Common myeloid progenitor, CD34-positive (primary cell): ENCODE measurements around the gene RASSF3.
"Not testable (repeated sequence)": the region's sequence is repeated elsewhere in the genome, so short reads cannot be mapped to it uniquely, and the experiment has no call there.

Source experiments
- CTCF ChIA-PET: fragments of 350-600 bp; sonication (Branson Sonifier 250); formaldehyde crosslinking; loops from one replicate; lab custom pipeline; 2021; ENCODE audit warnings: antibody characterized with exemption; lab: Charles Lee
- POLR2A ChIA-PET: fragments of 350-600 bp; sonication (Branson Sonifier 250); formaldehyde crosslinking; loops from one replicate; lab custom pipeline; 2021; ENCODE audit warnings: antibody characterized with exemption; lab: Charles Lee
- DNase-seq, 3 donors: peaks; one replicate each; pipeline versions ENCODE4 v3.0.0 to v3.0.0-alpha.2; 2013
- H3K27ac ChIP-seq, 2 experiments: 1 replicate in 1 of 2; 2 replicates in 1 of 2; pipeline ENCODE4 v1.7.0; 2013; ENCODE audit warnings: inconsistent platforms in 2 of 2, low read length in 2 of 2, mild to moderate bottlenecking in 2 of 2, low read depth in 1 of 2, moderate library complexity in 1 of 2; ENCODE audit not compliant: severe bottlenecking in 2 of 2, insufficient read depth in 1 of 2, poor library complexity in 1 of 2
- H3K27me3 ChIP-seq, 5 experiments: replicated peaks in 2 of 5; 1 replicate in 3 of 5; 2 replicates in 2 of 5; pipeline versions ENCODE4 v1.6.1 to v1.7.0; 2013; ENCODE audit warnings: low read length in 4 of 5, mild to moderate bottlenecking in 2 of 5, moderate library complexity in 2 of 5, inconsistent platforms in 1 of 5; ENCODE audit not compliant: insufficient read depth in 5 of 5, control insufficient read depth in 4 of 5
- H3K36me3 ChIP-seq, 4 experiments: 1 replicate in 2 of 4; 2 replicates in 2 of 4; pipeline versions ENCODE4 v1.6.1 to v1.7.0; 2013; ENCODE audit warnings: low read length in 3 of 4, control low read depth in 1 of 4, mild to moderate bottlenecking in 1 of 4; ENCODE audit not compliant: control insufficient read depth in 4 of 4, insufficient read depth in 4 of 4
- H3K4me1 ChIP-seq, 4 experiments: 1 replicate in 3 of 4; 2 replicates in 1 of 4; pipeline versions ENCODE4 v1.6.1 to v1.7.1; 2013; ENCODE audit warnings: low read length in 3 of 4, mild to moderate bottlenecking in 3 of 4, control low read depth in 1 of 4, inconsistent platforms in 1 of 4, moderate library complexity in 1 of 4; ENCODE audit not compliant: control insufficient read depth in 4 of 4, insufficient read depth in 4 of 4; ENCODE audit errors: control extremely low read depth in 1 of 4
- H3K4me3 ChIP-seq, 7 experiments: 1 replicate in 4 of 7; 2 replicates in 3 of 7; pipeline versions ENCODE4 v1.5.1 to v1.7.0; 2013; ENCODE audit warnings: mild to moderate bottlenecking in 7 of 7, low read length in 6 of 7, moderate library complexity in 6 of 7, inconsistent platforms in 2 of 7, low read depth in 2 of 7, control low read depth in 1 of 7; ENCODE audit not compliant: insufficient read depth in 4 of 7, control insufficient read depth in 1 of 7; ENCODE audit errors: extremely low read depth in 1 of 7
- H3K9me3 ChIP-seq, 5 experiments: 1 replicate in 4 of 5; 2 replicates in 1 of 5; pipeline versions ENCODE4 v1.6.1 to v1.7.1; 2013; ENCODE audit warnings: low read length in 4 of 5, mild to moderate bottlenecking in 2 of 5, inconsistent platforms in 1 of 5, low read depth in 1 of 5, moderate library complexity in 1 of 5; ENCODE audit not compliant: control insufficient read depth in 4 of 5, insufficient read depth in 2 of 5; ENCODE audit errors: control extremely low read depth in 1 of 5
- WGBS: methylation state at CpG from one replicate; pipeline ENCODE4 v1.1.5; 2013; ENCODE audit not compliant: insufficient coverage; 5-methylcytosine and 5-hydroxymethylcytosine counted together

RASSF3 gene

DNA sequence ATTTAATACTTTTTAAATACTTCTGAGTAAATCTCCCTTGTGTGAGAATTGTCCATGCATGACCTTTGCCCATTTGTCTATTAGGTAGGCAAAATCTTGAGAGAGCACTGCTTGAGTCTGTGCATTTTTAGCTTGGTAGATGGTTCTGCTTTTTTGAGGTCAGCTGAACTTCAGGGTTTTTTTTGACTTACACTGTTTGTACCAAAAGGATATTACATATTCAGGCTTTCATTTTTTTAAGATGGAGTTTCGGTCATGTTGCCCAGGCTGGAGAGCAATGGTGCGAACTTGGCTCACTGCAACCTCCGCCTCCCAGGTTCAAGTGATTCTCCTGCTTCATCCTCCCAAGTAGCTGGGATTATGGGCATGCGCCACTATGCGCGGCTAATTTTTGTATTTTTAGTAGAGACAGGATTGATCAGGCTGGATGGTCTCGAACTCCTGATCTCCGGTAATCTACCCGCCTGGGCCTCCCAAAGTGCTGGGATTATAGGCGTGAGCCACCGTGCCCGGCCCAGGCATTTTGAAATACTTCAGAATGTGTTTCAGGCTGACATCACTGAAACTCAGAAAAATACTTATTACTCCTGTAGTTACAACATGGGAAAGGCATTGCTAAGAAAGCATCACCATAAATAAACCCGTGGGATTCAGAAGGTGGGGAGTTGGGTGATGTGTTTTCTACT, 11.1 kb downstream of the RASSF3 start:
- peak overlapping the region; percentile 18 to 61 for H3K27ac ChIP-seq
- 85% methylated on average over 10 of the region's 13 CpGs for WGBS
- peaks cover 0 to 6% (median 0%) of the 10 kb centered on the region in 4 experiments for H3K36me3 ChIP-seq
- no peaks in the 10 kb centered on the region for H3K27me3 ChIP-seq
- POLR2A ChIA-PET, result interaction anchor here (1.0 kb wide), 1 partner anchor 48 kb away, joined by 3 read pairs; no protein-coding TSS in a partner anchor
- peak overlapping the region in 2 of 7 experiments; percentile 42 to 54 for H3K4me3 ChIP-seq
- H3K4me1 ChIP-seq, result peaks cover 34 to 78% (median 48%) of the 10 kb centered on the region in 4 experiments
- CTCF ChIA-PET, result interaction anchor here (0.6 to 1.3 kb wide), 2 partner anchors 9 to 72 kb away, joined by 3 read pairs; no protein-coding TSS in a partner anchor
- peak in 2 of 3 donors; percentile 82 to 87 for DNase-seq
- H3K9me3 ChIP-seq, result no peaks in the 10 kb centered on the region

GRCh38 chr12:64624035-64624434, 13.7 kb downstream of the RASSF3 start:
- peak overlapping the region in 1 of 2 experiments; percentile 93 for H3K27ac ChIP-seq
- ChIA-PET CTCF (interaction anchor here (1.0 to 1.7 kb wide), 5 partner anchors 9 to 74 kb away, joined by 3 to 6 read pairs (median 4); no protein-coding TSS in a partner anchor), POLR2A (no interaction called here)
- DNase-seq, result no peak
- H3K4me1 ChIP-seq, result peaks cover 32 to 73% (median 42%) of the 10 kb centered on the region in 4 experiments
- H3K4me3 ChIP-seq, result no peak overlapping the region
- no CpG with 5 or more reads among the region's 4 CpGs for WGBS
- no peaks in the 10 kb centered on the region for H3K36me3 ChIP-seq
- H3K27me3 ChIP-seq, result no peaks in the 10 kb centered on the region
- no peaks in the 10 kb centered on the region for H3K9me3 ChIP-seq

DNA sequence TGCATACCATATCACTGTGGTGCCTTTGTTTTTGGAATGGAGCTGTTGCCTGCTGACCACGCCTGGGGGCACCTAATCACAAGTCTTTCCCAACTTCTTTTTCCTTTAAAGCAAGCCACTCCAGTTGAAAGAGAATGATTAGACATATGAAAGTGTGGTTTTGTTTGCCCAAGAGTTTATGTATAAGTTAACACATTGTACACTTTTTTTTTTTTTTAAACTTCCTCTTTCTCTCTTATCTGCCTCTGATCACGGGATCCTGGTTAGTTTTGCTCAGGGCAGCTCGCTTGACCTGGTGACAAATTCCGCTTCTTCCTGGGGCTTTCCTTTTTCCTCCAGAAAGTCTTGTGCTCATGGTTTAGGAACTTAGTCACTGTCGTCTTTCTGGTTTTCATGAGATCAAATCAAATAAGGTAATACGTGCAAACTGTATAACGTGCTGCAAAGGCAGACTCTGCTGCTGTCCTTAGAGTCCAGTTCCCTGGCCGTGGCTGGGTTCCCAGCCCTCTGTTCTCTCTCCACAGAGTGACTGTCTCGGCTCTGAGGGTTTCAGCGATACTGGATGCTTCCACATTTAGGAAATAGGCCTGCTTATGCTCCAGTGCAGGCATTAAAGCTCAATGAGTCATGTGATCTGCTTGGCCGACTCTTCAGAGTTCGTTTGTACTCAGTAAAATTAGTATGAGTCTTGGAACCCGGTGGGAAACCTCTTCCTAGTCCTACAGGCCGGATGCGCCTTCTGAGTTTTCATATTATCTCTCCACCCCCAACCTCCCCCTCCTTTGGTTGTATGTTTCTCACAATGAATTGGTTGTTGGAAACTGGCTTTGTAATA, 15.2 kb downstream of the RASSF3 start:
- DNase-seq, result peak; percentile 90 to 94 (median 92)
- Histone ChIP-seq H3K27ac (peak overlapping the region; percentile 81 to 93), H3K9me3 (no peaks in the 10 kb centered on the region), H3K4me3 (peak overlapping the region; percentile 21 to 80 (median 59)), H3K36me3 (peaks cover 0 to 1% (median 0%) of the 10 kb centered on the region in 4 experiments), H3K4me1 (peaks cover 22 to 59% (median 31%) of the 10 kb centered on the region in 4 experiments), H3K27me3 (no peaks in the 10 kb centered on the region)
- WGBS, result 0% methylated on average over 11 of the region's 15 CpGs
- ChIA-PET CTCF (interaction anchor here (0.6 to 1.7 kb wide), 11 partner anchors 9 to 76 kb away, joined by 3 to 7 read pairs (median 3); no protein-coding TSS in a partner anchor), POLR2A (interaction anchor here (1.1 kb wide), 1 partner anchor 15 kb away, joined by 3 read pairs; the partner anchor contains the start of gene RASSF3)

DNA sequence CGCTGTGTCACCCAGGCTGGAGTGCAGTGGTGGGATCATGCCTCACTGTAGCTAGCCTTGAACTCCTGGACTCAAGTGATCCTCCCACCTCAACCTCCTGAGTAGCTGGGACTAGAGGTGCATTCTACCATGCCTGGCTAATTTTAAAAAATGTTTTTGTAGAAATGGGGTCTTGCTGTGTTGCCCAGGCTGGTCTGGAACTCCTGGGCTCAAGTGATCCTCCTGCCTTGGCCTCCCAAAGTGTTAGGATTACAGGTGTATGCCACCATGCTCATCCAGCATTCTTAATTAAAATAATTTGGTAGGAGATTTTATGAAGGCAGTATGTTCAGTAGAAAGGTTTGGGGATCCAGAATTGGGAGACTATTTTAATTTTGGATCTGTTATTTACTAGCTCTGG, 16.3 kb downstream of the RASSF3 start:
- H3K27me3 ChIP-seq, DNase-seq, H3K9me3 ChIP-seq, H3K4me3 ChIP-seq, POLR2A ChIA-PET: not testable (repeated sequence)
- CTCF ChIA-PET, result interaction anchor here (0.9 to 1.7 kb wide), 10 partner anchors 9 to 77 kb away, joined by 3 to 4 read pairs (median 3); no protein-coding TSS in a partner anchor
- Histone ChIP-seq H3K4me1 (peaks cover 19 to 50% (median 26%) of the 10 kb centered on the region in 4 experiments), H3K27ac (peak overlapping the region in 1 of 2 experiments; percentile 93), H3K36me3 (peaks cover 0 to 10% (median 4%) of the 10 kb centered on the region in 4 experiments)
- WGBS, result no CpG with 5 or more reads among the region's 1 CpG

- POLR2A ChIA-PET, result interaction anchor here (0.6 kb wide), 1 partner anchor 100 kb away, joined by 4 read pairs; no protein-coding TSS in a partner anchor
- peaks cover 15 to 43% (median 24%) of the 10 kb centered on the region in 4 experiments for H3K4me1 ChIP-seq
- peaks cover 0 to 10% (median 4%) of the 10 kb centered on the region in 4 experiments for H3K36me3 ChIP-seq
These were observed 17.5 kb downstream of the RASSF3 start for GRCh38 chr12:64627771-64628170.

GRCh38 chr12:64631197-64631596, 20.9 kb downstream of the RASSF3 start:
- DNase-seq, result no peak
- peaks cover 1 to 13% (median 4%) of the 10 kb centered on the region in 4 experiments for H3K4me1 ChIP-seq
- WGBS, result 93% methylated on average over 2 of the region's 5 CpGs
- peaks cover 0 to 12% (median 6%) of the 10 kb centered on the region in 5 experiments for H3K9me3 ChIP-seq
- H3K27ac ChIP-seq, result no peak overlapping the region
- POLR2A ChIA-PET, result no interaction called here
- peaks cover 0 to 15% (median 10%) of the 10 kb centered on the region in 4 experiments for H3K36me3 ChIP-seq
- H3K27me3 ChIP-seq, result no peaks in the 10 kb centered on the region
- CTCF ChIA-PET, result no interaction called here
- no peak overlapping the region for H3K4me3 ChIP-seq

More at GRCh38 chr12:64627771-64628170, 17.5 kb downstream of the RASSF3 start:
- Histone ChIP-seq H3K27ac (no peak overlapping the region), H3K9me3 (peaks cover 0 to 7% (median 2%) of the 10 kb centered on the region in 5 experiments), H3K4me3 (no peak overlapping the region), H3K27me3 (no peaks in the 10 kb centered on the region)
- DNase-seq, result no peak
- CTCF ChIA-PET, result interaction anchor here (0.6 to 1.7 kb wide), 6 partner anchors 14 to 588 kb away, joined by 3 to 4 read pairs (median 3); no protein-coding TSS in a partner anchor
